Inflammatory macrophage treated with lipopolysaccharide for 1 hour (primary cell): Measurements from ENCODE around the gene PLEKHG4B.
"Not testable (repeated sequence)": the region's sequence is repeated elsewhere in the genome, so short reads cannot be mapped to it uniquely, and the experiment has no call there.

Experiments used
- DNase-seq, 2 donors: peaks; one replicate each; pipeline ENCODE4 v3.0.0-alpha.2; 2020 to 2022

PLEKHG4B gene

DNA sequence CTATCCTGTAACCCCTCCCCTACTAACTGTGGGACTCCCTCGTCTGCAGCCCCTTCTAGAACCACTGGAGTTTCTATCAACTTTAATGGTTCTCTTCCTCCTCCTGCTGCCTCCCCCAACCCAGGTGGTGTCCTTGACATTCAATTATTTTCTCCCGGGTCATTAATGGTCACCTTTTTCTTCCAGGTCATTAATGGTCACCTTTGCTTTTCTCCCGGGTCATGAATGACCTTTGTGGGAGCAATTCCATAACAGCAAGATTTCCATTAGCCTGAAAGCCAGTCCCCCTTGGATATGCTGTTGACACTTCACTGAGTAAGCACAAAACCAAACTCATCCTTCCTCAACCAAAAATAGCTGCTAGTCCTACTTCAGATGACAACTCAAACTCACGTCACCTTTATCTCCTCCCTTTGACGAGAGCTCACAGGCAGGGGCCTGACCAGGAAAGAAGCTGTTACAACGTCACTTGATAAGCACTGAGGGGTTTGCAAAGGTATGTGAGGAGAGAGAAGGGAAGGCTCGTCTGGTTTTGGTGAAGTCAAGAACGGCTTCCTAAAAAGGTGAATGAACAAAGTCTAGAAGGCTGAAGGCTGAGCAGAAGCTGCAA is 115.1 kb downstream of the PLEKHG4B start:
- DNase-seq = no peak

DNA sequence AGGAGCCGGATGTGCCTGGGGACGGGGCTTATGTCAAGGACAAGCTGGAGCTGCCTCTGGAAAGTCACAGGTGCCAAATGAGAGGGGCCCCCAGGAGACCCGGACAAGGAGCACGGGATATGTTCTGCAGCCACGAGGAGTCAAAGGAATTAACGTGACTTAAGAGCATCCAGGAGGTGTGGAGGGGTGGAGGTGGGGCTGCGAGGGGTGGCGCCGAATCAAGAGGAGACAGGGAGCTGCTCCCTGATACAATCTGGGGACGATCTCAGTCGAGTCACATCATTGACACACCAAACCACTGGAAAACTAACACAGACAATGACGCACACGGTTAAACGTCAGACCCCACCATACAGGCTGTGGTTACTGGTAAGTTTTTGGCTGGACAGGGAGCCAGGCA is 115.6 kb downstream of the PLEKHG4B start:
- no peak for DNase-seq

DNA sequence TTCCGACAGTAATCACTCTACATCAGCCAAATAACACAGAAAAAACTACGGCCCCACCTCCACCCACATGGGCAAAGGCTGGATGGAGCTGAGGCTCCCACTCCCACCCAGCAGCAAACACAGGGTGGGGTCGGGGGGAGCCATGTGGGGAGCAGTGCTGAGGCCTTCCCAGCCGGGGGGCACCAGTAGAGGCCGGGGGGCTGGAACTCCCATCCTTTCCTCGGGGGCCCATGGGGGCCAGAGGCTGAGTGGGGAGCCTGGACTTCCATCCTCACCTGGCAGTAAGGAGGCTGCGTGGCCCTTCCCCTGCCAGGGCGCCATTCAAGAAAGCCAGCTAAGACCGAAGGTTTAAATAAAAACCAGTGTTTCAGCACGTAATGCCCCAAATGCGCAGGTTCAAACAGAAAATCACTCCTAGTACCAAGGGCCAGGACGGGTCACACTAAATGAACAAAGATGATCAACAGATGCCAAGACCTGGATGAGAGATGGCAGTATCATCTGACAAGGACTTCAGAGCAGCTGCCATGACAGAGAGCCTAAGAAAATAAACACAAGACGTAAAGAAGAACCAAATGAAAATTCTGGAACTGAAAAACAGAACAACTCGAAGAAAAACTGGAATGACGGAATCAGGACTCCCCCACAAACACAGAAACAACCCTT is 116.6 kb downstream of the PLEKHG4B start:
- peak in 1 of 2 donors; percentile 2 for DNase-seq

DNA sequence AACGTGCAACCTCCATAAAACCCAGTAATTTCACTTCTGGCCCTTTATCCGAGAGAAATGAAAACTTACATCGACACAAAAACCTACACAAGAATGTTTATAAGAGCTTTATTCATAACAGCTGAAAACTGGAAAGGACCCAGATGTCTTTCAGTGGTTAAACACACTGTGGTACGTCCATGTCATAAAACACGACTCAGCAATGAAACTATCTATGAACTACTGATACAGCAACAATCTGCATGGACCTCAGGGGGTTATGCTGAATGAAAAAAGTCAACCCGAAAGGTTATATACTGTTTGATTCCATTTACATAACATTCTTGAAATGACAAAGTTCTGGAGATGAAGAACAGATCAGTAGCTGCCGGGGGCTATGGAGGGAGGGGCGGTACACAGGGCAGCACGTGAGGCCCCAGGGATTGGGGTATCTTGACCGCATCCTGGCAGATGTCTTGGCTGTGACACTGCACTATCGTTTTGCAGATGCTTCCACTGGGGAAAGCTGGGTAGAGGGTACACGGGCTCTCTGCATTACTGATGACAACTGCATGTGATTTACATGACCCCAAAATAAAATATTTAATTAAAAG is 121.9 kb downstream of the PLEKHG4B start:
- DNase-seq = no peak

DNA sequence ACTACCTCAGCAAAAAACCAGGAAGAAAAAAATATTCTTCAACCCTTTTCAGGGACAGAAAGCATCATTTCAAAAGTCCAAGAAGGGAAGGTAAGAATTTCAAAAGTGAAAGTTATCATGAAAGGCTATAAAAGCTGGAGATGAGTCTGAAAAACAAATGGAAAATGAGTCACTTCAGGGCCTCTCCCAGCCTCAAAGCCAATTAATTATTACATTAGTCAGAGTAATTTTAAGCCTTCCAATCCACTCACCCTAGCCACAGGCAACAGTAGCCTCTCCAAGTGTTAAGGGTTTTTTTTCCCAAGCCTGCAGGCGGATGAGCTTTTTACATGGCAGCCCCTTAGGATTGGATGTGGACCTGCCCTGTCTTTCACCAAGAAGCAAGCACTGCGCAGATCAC is 123.3 kb downstream of the PLEKHG4B start:
- not testable (repeated sequence) for DNase-seq

DNA sequence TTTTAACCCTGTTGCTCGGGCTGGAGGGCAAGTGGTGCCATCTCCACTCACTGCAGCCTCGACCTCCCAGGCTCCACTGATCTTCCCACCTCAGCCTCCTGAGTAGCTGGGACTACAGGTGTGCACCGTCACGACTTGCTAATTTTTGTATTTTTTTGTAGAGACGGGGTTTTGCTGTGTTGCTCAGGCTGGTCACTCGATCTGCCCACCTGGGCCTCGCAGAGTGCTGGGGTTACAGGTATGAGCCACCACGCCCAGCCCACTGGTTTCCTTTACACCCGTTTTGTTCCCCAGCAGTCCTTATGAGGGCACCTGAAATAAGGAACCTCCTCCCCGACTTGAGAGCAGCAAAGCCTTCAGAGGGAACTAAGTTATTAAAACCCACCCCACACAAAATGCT is 124.1 kb downstream of the PLEKHG4B start:
- not testable (repeated sequence) for DNase-seq

DNA sequence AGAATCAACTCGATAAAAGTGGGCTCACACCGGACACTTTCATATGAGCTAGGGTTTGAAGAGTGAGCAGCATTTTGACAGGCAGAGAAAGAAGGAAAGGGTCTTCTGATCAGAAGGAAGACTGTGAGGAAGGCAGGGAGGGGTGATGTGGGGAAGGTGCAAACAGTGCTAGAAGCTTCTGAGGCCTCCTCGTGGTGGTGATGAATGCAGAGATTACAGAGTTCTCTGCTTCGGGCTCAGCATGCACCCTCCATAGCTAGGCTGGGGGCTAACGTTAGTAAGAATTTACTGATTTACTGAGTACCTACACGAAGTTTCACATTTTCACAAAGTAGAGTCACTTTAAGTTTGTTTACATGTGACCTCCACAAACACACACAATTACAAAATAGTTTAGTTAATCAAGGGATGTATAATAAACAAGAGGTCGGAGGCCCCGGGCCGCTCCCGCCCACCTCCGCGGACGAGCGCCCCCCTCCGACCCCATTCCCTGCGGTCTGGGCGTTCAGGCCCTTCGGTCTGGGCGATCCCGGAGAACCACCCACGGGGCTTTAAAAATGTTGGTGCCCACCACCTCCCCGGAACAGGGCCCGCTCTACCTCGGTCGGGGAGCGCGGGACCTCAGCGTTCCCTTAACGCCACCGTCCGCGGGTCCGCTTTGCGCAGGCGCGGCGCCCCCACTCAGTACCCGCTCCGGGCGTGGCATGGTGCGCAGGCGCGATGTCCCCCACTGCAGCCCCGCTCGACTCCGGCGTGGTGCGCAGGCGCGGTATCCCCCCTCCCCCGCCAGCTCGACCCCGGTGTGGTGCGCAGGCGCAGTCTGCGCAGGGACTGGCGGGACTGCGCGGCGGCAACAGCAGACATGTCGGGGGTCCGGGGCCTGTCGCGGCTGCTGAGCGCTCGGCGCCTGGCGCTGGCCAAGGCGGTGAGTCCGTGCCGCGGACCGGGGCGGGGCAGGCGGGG is 125.8 kb downstream of the PLEKHG4B start, which contains the start of the genes CCDC127 and SDHA:
CCDC127 (minus strand) TSS at position 660 of the 963 bp plus-strand sequence. CDS start 1,304 bp downstream, outside the sequence.
SDHA (plus strand) TSS at position 827 of the 963 bp plus-strand sequence; CDS start at position 863, 36 bp downstream.
- DNase-seq = peak; percentile 87 to 98

DNA sequence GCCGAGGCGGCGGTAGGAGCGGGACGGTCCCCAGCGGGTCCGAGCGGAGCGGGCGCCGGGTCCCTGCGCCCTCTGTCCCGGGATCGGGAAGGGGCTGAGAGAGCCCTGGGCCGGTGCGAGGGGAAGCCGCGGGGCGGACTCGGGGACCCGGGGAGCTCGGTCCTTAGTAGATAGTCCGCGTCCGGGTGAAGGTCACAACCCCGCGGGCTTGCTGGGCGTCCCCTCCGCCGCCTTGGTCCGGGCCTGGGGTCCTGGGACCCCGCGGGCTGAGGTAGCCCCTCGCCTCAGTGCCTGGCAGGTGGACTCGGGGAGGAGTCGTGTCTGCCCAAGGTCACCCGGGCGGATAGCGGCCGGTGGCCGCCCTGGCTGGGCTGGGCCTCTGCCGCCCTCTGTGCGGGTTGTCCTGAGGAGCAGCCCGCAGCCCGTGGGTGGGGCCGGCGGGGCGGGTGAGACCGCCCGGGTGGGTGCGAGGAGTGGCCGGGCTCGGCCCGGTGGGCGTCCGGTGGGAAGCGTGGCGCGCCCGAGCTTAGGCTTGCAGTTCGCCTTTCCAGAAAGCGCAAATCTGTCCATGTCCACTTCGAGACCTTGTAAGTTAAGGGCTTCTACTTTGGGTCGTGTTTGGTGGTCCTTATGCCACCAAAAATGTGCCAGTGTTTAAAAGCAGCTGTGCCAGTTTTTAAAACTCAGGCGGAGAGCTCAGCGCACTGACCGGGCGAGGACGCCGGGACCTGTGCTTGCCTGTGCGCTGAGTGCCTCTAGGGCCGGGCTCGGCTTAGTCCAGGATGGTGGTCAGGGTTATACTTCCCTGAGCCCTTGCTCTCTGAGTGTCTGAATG is 126.7 kb downstream of the PLEKHG4B start:
- DNase-seq = peak; percentile 43 to 49

DNA sequence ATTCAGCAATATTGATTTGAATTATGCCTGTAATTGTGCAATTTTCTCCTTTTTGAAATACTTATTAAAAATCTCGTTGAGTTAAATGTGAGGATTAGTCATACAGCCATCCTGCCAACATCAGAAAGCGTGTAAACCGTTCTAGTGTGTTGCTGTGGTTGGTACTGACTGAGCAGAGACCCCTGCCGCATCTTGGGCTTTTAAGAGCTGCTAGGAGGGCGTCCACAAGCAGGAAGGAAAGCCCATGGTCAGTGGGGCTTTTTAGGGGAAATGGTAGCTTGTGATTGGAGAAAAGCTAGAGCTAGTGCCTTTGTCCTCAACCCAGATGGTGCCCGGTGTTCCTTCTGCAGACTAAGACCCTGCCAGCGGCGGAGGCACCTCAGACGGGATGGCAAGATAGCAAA is 127.5 kb downstream of the PLEKHG4B start:
- peak; percentile 18 to 40 for DNase-seq

DNA sequence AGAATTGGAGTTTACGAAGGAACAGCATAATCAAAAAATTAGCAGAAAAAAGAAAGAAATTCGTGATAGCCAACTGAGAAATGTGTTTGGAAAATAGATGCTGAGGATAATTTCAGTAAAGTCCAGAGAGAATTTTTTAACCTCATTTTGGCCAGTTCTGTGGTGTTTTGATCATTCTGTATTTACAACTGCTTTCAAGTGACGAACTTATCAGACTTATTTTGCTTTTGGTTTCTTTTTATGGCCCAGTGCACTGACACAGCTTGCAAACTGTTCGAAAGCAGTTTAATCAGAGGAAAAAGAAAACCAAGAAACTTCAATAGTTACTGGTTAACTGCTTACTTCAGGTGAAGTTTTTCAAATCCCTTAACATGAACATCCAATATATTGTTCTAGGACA is 128.0 kb downstream of the PLEKHG4B start:
- peak; percentile 6 to 7 for DNase-seq

DNA sequence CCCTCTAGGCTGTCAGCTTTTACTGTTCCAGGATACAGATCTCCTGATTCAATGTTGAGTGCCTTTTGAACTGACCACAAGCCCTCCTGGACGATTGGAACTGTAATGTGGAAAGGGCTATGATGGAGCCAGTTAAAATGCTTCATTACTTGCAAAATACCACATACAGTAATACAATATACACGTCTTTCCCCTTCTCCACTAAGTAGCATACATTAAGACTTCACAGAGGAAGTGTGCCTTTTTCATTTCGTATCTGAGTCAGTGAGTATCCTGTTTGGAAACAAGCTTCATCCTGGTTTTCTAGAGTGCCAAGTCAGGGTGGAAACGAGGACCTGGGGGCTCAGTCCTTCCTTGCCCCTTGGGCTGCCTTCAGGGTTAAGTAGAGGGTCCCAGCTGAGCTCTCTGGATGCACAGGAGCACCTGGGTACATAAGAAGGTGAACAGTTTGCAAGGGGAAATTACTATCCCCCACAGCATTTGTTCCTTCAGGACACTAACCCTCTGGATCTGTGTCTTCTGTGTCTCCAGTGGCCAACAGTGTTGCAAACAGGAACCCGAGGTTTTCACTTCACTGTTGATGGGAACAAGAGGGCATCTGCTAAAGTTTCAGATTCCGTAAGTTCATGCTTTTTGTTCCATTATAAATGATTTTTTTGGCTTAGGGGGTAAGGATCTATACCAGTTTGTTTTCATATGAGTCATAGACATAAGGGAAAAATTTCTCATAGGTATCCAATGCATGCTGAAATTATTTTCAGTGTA is 131.2 kb downstream of the PLEKHG4B start:
- peak; percentile 8 to 15 for DNase-seq

DNA sequence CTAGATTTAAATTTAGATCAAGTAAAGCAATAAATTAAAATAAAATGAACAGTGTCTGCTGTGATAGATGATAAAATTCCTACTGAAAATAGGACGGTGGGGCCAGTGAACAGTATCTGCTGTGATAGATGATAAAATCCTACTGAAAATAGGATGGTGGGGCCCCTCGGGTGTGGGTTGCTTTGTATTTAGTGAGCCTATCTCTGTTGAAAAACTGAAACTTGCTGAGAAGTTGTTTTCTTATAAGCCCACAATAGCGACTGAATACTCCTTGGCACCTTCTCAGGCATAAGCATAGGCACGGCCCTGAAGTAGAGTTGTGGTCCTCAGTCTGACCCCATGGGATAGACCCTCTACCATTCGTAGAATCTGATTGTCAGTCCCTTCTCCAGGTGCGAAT is 131.8 kb downstream of the PLEKHG4B start:
- no peak for DNase-seq

DNA sequence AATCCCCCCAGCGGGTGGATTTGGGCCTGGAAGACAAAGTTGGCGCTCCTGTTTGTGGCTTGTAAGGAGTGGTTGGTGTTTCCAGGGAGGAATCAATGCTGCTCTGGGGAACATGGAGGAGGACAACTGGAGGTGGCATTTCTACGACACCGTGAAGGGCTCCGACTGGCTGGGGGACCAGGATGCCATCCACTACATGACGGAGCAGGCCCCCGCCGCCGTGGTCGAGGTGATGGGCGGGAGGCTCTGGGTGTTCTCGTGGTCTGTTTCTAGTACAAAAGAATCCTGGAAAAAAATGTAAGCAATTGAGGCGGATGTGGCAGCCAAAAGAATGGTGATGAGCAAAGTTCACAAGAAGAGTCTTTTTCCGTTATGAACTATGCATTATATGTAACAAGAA is 133.4 kb downstream of the PLEKHG4B start:
- no peak for DNase-seq

DNA sequence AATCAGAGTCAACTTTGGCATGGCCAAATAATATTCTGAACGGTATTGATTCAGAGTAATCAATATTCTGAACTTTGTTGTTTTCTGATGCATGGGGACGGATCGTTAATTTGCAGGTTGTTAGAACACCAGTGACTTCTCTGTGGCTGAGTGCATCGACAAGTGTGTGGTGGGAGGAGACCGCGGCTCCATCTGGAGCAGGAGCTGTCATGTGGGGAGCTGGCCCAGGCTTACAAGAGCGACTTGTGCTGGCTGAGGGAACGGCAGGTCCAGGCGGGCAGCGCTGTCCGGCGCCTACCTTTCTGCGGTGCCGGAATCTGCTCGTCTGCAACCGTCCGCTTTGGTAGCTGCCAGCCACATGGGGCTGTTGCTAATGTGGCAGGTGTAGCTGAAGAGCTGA is 135.4 kb downstream of the PLEKHG4B start:
- DNase-seq = not testable (repeated sequence)

DNA sequence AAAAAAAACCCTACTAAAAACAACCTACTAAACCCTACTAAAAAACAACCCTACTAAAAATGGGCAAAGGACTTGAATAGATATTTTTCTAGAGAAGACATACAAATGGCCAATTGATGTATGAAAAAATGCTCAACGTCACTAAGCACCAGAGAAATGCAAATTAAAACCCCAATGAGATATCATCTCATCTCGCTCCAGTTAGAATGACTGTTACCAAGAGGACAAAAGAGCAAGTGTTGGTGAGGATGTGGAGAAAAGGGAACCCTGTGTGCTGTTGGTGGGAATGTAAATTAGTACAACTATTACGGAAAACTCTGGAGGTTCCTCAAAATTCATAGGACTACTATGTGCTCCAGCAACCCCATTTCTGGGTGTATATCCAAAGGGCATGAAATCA is 136.9 kb downstream of the PLEKHG4B start:
- DNase-seq = no peak

DNA sequence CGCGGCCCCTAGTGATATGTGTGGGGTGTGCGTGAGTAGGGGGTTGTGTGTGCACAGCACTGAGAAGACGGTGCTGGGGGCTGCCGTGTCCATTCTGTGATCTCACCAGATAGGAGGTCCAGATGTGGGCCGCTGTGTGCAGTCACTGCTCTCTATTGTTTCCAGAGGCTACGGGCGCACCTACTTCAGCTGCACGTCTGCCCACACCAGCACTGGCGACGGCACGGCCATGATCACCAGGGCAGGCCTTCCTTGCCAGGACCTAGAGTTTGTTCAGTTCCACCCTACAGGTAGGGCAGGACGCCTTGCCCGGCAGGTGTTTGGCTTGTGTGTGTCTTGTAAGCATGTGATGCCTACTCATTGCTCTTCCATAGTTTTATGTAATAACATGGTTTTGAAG is 138.7 kb downstream of the PLEKHG4B start:
- DNase-seq = no peak

DNA sequence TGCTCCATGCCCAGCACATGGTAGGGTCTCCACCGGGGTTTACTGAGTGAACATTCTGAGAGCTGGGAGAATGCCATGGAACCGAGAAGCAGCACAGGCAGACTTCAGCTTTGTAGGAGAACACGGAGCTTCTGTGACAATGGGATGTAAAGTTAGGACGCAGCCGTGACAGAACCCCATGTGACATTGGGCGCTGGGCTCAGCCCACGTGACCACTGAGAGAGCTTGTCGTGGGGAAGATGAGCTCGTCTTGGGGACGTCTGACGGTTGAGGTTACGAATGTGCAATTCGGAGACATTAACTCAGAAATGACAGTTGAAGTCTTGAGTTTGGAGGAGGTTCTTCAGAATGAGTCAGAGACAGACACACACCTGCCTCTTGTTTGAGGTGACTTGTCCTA is 139.7 kb downstream of the PLEKHG4B start:
- DNase-seq = no peak

DNA sequence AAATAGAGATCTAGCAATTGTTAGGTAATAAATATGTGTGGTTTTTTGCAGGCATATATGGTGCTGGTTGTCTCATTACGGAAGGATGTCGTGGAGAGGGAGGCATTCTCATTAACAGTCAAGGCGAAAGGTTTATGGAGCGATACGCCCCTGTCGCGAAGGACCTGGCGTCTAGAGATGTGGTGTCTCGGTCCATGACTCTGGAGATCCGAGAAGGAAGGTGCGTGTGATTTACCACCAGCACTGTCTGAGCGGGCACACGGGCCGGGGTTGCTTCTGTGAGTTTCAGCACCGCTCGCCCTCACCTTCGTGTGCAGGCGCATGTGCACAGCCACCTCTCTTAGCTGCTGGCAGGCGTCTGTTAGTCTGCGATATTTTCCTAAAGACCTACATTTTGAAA is 141.5 kb downstream of the PLEKHG4B start:
- not testable (repeated sequence) for DNase-seq

DNA sequence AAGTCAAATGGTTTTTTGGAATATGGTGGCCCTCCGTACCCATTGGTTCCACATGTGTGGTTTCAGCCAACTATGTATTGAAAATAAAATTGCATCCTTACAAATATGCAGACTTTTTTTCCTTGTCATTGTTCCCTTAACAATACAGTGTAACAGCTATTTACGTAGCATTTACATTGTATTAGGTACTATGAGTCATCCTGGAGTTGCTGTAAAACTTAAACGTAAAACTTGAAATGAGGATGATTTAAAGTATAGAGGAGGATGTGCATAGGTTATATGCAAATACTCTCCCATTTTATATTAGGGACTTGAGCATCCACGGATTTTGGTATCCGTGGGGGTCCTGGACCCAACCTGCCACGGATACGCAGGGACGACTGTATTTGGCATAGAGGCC is 142.5 kb downstream of the PLEKHG4B start:
- DNase-seq = no peak

DNA sequence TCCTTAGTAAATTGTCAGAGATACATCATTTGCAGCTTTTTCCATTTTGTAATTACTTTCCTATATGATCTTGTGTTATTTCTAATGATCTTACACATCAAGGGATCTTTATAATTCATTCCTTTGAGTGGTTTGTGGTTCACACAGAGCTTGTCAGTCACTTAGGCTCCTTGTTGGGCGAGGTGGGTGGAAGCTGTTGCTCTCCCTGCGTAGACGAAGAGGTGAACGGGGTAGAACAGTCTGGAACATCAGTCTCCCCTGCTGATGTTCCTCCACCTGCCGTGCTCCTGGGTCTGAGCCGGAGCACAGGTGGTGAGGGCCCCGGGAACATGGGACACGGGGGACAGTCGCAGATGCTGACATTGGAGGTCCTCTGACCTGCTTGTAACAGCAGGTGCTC is 143.6 kb downstream of the PLEKHG4B start:
- DNase-seq = not testable (repeated sequence)

DNA sequence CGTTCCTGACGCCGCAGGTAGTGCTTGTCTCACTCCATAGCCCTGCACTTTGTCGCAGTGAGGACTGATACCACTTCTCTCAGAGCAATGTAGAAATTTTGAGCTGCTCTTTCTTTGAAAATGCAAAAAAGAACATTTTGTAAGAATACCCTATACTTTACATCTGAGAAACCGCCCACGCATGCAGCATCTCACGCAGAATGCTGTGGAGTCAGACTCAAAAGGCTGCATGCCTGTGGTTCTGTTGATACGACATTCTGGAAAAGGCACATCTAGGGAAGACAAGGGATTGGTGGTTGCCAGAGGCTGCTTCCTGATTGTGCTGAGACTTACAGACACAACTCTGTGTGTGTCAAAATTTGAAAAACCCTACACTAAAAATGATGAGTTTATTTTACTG is 146.0 kb downstream of the PLEKHG4B start:
- not testable (repeated sequence) for DNase-seq
